HG03175 (cell line): ENCODE measurements around the gene OGA.

Experiments
- ATAC-seq: cut with Tn5 transposase; IDR thresholded peaks from one replicate; pipeline ENCODE4 v1.9.1; 2021; ENCODE audit warnings: mild to moderate bottlenecking, moderate library complexity; ENCODE audit not compliant: unreplicated experiment

The OGA gene

GRCh38 chr10:101776161-101776817 is 42.0 kb downstream of the OGA start:
- no peak for ATAC-seq

DNA sequence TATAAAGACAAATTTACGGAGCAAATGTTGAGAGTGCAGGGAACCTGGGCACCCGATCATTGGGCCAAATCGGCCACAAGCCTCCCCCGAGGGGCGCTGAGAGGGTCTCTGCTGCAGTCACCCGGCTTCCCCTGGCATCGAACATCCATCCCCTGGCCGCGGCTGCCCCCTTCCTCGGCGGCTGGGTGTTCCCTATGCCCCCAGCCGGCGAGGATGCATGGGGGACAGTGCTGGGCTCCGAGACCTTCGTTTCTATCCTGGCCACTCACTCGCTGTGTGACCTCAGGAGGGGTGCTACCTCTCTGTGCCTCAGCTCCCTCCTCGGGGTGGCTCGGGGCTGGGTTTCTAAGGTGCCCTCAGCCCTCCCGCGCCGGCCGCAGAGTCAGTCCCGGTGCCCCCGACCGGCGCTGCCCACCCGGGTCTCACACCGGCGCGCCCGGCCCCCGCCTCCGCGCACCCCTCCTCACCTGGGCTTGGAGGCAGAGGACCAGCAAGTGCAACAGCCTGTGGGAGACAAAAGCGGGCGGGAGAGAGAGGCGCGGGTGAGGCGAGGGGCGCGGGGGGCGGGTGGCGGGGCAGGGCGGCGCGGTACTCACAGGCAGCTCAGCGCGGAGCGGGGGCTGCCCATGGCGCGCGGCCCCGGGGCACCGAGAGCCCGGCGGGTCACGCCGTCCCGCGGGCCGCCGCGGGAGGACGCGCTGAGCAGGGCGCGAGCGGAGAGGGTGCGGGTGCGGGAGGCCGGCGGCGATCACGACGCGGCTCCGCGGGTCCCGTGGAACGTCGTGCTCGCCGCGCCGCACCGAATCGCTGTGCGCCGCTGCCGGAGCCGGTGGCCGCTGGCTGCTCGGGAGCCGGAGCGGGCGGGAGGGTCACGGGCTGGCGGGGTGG is 42.7 kb downstream of the OGA start, which contains the start of gene FGF8:
Gene FGF8 (minus strand): TSS at position 842 of the 888 bp plus-strand sequence. CDS start 214 bp downstream, at position 628.
- no peak for ATAC-seq

- ATAC-seq = no peak
Observed at GRCh38 chr10:101774589-101775272, 43.5 kb downstream of the OGA start.

GRCh38 chr10:101773923-101774588 is 44.2 kb downstream of the OGA start:
- no peak for ATAC-seq

- no peak for ATAC-seq
Observed at GRCh38 chr10:101772895-101773761, 45.1 kb downstream of the OGA start.

GRCh38 chr10:101772017-101772894 is 46.0 kb downstream of the OGA start:
- ATAC-seq = no peak

DNA sequence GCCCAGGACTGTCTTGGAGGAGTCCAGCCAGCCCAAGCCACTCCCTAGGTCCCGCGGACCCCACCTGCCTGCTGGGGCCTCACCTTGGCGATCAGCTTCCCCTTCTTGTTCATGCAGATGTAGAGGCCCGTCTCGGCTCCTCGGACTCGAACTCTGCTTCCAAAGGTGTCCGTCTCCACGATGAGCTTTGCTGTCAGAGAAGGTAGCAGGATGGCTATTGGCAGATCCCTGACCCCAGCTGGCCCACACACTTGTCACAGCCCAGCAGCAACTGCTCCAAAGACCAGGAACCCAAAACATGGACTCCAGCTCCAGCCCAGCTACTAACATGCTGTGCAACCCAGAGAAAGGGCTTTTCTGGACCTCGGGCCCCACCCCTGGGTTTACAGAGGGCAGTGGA is 46.9 kb downstream of the OGA start:
- ATAC-seq = no peak

GRCh38 chr10:101770331-101771215 is 47.7 kb downstream of the OGA start:
- ATAC-seq = no peak

DNA sequence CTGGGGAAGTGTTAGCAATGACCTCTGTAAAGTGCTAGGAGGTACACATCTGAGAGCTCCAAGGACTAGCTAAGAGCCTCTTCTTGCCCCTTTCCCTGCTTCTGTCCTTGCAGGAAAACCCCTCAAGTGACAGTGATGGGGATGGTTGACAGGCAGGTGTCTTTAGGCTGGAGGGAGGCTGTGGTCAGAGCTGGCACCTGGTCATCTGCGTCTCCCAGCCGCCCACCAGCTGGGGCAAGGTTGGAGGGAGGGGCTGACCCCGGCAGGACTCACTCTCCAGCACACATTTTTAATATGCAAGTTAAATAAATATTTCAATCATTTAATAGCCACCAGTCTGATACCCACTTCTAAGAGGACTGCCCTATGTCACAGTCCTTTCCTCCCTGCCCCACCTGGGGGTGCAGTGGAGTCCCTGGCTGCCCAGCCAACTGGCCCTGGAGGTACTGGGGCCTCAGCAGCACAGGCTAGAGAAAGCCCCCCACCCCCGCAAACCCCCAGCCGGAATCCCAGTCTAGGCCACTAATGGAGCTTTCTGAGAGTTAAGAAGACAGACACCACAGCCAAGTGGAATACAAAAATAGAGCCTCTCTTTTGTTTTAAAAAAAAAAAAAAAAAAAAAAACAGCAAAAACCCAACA is 48.6 kb downstream of the OGA start:
- no peak for ATAC-seq

GRCh38 chr10:101768791-101769170 is 49.5 kb downstream of the OGA start:
- no peak for ATAC-seq

GRCh38 chr10:101767966-101768790 is 50.1 kb downstream of the OGA start:
- ATAC-seq = no peak

DNA sequence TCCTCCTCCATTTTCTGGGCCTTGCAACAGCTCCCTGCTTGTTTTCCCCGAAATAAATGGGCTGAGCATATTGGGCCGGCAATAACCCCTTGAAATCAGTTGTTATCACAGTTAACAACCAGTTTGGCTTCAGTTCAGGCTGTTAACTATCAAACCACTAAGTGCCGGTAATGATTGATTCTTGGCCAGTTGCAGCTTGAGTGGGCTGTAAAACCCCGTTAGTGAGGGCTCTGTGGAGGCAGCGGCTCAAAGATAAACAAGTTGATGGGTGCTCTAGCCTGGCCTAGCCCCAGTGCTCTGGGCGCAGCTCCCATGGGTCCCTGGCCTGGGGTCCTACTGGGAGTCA is 50.7 kb downstream of the OGA start:
- no peak for ATAC-seq

- ATAC-seq = no peak
Observed at GRCh38 chr10:101766753-101767599, 51.3 kb downstream of the OGA start.

DNA sequence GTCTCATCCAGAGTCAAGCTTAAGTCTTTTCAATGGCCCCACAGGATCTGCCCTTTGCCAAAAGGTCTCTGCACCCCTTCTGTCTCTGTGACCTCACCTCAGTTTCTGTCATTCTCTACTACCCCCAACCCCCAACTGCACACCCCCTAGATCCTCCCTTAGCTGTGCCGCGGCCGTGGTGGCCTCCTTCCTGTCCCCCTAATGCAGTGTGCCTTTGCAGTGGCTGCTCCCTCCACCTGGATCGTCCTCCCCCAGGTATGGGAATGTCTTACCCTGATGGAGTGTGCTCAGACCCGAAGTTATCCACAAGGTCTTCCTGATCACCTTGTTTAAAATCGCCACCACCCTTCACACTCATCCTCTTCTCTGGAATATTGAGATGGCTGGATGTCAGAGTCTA is 51.9 kb downstream of the OGA start:
- ATAC-seq = no peak

DNA sequence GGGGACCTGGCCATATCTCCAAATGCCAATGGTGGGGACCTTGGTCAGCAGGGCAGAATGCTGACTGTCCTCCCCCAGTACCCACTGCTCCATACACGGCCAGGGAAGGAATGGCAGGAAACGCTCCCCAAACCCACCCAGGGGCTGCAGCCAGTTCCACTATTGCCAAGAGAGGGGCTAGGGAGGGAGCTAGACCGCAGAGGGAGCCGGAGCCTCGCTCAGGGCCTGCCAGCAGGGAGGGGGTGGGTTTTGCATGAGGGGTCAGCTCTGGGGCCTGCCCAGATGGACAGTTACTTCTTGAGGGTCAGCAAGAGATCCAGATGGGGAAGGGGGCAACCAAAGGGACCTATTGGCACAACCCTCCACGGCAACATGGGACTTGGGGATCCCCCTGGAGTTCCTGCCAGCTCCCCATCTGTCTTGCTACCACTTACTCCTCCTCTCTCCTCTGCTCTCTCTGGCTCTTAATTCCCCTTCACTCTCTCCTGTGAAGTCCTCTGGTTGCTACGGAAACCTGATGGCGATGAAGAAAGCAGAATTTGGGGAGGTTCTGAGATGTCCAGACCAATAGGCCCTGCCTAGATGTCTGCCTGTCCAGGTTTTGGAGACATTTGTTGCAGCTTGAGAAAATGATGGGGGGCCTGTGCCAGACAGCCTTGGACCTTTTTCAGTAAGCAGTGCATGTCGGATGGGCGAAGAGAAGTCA is 55.0 kb downstream of the OGA start:
- no peak for ATAC-seq
